Femur (tissue), 1 donor: ENCODE data around the gene MPP3.
A peak's percentile ranks its signal among the peaks of the same experiment; 100 is the strongest.

Experiments used
- DNase-seq: peaks from one replicate; pipeline ENCODE4 v3.0.0-alpha.2; 2017

MPP3 gene

DNA sequence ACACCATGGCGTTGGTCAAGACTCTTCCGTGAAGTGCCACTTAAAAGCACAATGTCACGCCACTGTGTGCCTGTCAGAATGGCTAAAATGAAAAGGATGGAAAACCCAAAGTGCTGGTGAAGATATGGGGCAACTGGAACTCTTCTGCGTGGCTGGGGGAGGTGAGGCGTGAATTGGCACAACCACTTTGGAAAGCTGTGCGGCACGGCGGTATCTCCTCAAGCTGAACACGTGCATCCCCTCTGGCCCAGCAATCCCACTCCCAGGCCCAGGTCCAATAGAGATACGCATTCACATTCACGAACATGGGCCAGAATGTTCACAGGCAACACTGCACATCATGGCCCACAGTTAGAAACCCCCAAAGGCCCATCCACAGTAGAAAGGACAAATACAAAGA is 63.1 kb downstream of the MPP3 start:
- DNase-seq, result no peak

DNA sequence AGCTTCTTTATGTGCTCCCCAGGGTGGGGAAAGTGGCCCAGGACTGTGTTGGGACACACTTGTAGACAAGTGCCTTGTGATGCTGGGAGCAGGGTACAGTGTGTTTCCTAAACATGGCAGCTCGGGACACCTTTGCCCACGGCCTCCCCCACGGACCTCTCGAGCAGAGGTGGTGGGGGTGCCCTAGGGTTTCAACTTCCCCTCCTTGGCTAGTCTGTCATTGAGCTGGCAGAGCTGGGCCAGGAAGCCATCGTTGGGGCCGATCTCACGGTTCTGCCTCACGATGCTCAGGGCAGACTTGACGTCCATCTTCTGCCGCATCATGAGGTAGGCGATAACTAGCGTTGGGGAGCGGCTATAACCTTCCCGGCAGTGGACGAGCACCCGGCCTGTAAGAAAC is 63.5 kb downstream of the MPP3 start:
- no peak for DNase-seq

- no peak for DNase-seq
Measured at GRCh38 chr17:43768943-43769342, 64.0 kb downstream of the MPP3 start.

DNA sequence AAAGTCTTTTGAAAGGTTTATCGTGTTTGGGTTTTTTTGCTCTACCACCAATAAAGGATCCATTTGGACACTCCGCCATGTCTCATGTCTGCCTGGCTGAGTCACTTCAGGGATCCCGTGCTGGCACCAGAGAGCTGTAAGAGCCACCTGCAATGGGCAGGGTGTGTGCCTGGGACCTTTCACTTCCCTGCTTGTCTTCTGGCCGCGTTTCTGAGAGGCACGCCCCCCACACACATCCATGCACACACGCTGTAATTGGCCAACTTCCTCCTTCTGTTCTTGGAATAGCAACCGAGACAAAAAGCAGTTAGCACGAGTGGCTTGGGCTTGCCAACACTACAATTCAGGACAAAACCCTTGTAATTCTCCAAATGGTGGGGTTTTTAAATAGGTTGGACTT is 64.6 kb downstream of the MPP3 start:
- DNase-seq, result peak; percentile 56

DNA sequence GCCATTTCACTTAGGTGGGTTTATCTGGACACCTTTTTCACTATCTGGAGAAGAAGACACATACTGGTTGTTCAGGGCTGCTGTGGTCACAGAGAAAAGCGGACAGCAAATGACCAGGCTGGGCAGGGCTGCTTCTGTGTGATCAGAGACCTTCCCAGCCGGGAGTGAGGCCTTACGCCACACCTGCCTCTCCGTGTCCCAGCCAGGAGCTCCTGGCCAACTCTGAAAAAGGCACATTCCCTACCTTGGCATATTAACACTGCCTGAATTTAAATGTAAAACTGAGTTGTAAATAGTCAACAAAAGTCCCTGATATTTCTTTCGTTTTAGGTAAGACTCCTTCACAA is 65.3 kb downstream of the MPP3 start:
- DNase-seq, result no peak

DNA sequence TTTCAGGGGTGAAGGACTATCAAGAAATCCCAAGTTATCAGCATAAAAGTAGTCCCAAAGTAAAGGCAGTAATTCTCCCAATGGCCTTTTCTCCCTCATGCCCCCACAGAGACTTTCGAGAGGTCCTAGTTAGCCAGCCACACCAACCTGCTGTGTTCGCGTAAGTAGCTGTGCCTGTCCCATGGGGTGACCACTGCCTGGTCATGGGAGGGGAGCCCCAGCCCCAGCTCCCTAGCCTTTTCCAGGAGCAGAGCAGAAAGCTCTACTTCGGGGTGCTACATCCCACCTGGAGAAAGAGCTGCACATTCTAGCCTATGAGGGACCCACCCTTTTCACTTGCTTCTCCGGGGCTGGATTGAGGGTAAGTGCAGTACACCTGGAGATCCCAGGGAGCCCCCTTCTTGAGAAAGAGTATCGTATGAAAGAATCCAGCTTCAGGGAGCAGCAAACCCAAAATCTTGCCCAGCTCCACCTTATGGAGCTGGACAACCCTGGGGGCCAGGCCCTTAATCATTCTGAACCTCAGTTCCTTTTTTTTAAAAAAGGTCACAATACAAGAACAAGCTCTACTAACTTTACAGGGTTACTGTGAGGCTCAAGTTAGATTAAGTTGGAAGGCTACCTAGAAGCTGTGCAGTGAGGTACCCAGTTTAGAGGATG is 65.8 kb downstream of the MPP3 start:
- DNase-seq, result no peak

- DNase-seq, result no peak
Measured at GRCh38 chr17:43766413-43767052, 66.4 kb downstream of the MPP3 start.

DNA sequence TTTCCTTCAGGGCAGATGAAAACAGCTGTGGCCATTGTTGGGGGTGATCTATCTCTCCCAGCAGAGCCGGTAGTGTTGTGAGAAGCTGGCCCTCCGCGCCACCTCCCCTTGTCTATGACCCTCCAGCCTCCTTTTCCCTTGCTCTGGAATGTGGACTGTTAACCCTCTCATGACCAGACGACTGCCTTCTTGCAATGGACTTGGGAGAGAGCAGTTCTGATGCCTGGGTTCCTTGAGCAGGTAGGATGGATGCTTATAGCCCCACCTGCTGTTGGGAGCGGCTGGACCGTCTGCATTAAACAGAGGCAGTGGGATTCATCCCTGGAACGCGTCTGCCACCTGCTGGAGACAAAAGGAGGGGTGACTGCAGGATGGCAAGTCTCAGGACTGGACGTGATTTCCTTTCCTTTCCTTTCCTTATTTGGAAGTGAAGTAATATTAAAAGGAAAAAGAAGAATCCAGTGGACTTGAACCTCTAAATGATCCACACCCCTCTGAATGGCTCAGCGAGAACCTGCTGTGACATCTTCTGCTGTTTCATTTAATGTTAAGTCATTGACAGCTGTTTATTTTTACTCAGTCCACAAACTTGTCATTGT is 72.6 kb downstream of the MPP3 start:
- peak; percentile 94 for DNase-seq

GRCh38 chr17:43759836-43760235 is 73.1 kb downstream of the MPP3 start:
- no peak for DNase-seq

DNA sequence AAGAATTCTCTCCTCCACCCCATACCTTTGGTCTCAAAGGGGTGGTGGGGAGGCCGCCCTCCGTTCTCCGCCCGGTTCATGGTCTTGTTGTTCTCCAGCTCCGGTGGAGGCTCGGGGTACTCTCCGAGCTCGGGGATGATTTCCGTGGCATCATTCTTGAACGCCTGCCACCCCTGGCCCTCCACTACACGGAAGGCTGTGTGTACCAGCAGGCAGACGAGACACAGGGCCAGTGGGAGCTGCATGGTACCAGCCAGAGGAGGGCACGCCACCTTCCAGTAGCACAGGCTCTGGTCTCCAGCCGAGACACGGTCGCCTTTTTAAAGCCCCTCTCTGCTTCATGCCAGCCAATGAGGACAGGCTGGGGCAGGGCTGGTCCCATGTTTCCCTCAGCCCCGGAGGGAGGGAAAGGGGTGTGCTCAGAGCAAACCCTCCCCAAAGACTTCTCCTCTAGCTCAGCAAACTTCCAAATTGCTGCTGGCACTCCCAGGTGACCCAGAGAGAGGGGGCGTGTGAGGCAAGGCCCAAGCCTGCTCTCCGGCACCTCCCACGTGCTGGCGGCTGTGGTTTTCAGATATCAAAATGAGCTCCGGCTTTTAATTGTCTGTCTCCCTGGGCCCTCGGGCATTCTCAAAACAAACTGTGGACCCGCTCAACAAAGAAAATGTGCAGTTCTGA is 74.3 kb downstream of the MPP3 start, which contains the start of gene SOST:
Gene SOST, minus strand, starts transcription at position 295 of the 678 bp plus-strand sequence. Its CDS starts 50 bp downstream, at position 245.
- DNase-seq, result no peak

GRCh38 chr17:43758086-43758485 is 74.9 kb downstream of the MPP3 start:
- no peak for DNase-seq

DNA sequence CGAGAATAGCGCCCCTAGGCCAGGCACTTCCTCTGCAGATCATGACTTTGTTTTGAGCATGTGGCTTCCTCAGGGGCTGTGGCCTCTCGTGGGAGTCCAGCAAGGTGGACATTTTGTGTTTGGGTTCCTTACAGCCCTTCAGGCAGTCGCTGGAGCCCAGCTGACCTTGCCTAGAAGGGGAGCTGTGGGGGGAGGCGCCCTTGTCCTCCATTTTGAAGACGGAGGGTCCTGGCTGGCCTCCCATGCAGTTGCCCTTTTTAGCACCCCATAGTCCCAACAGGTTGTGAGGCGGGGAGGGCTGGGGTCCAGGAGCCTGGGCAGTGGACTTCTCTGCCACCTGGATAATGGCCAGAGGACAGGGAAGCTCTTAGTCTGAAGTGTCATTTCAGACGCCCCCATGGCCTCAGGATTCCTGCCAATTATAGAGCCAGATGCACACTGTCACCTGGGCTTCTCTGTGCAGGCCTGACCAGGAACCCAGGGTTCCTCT is 75.7 kb downstream of the MPP3 start:
- no peak for DNase-seq

GRCh38 chr17:43756201-43756600 is 76.7 kb downstream of the MPP3 start:
- no peak for DNase-seq

DNA sequence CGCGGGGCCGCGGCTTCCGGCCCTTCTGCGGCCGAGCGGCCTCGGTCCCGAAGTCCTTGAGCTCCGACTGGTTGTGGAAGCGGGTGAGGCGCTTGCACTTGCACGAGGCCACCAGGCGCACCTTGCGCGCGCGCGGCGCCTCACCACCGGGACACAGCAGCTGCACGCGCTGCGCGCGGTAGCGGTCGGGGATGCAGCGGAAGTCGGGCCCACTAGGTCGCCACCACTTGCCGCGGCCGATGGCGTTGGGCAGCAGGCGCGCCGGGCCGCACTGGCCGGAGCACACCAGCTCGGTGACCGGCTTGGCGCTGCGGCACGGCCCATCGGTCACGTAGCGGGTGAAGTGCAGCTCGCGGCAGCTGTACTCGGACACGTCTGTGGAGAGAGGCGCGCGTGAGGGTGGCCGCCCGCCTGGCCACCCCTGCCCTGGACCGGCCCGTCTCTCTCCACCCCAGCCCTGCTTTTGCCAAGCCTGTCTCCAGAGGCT is 77.5 kb downstream of the MPP3 start:
- DNase-seq, result peak; percentile 53

GRCh38 chr17:43754947-43755346 is 78.0 kb downstream of the MPP3 start:
- no peak for DNase-seq

- no peak for DNase-seq
Measured at GRCh38 chr17:43753493-43754129, 79.3 kb downstream of the MPP3 start.
